Neural progenitor cell (in vitro differentiated cells): ENCODE results near the gene ABHD12. TPM values are rescaled to one million over a fixed set of nuclear protein-coding genes. Genes with fewer than 3 reads are reported as not detected.

Experiments
- DNase-seq: peaks from one replicate; pipeline ENCODE4 v3.0.0-alpha.2; 2016; ENCODE audit warnings: low spot score
- H2AFZ ChIP-seq: fragments of 200-600 bp; sonication (generic); replicated peaks from 2 replicates; pipeline ENCODE4 v1.6.1; 2016; ENCODE audit warnings: antibody characterized with exemption
- H3F3A ChIP-seq: fragments of 200-600 bp; sonication (generic); 2 replicates; pipeline ENCODE4 v1.6.1; 2016; ENCODE audit warnings: antibody characterized with exemption, low read depth
- H3K27ac ChIP-seq: fragments of 200-600 bp; sonication (generic); 2 replicates; pipeline ENCODE4 v1.5.1; 2016; ENCODE audit warnings: mild to moderate bottlenecking
- H3K27me3 ChIP-seq: fragments of 200-600 bp; sonication (generic); 2 replicates; pipeline ENCODE4 v1.6.1; 2016; ENCODE audit warnings: mild to moderate bottlenecking, moderate library complexity
- H3K36me3 ChIP-seq: fragments of 200-600 bp; sonication (generic); 2 replicates; pipeline ENCODE4 v1.5.1; 2016
- H3K4me1 ChIP-seq: fragments of 200-600 bp; sonication (generic); 2 replicates; pipeline ENCODE4 v1.6.1; 2016; ENCODE audit warnings: mixed run types
- H3K4me2 ChIP-seq: fragments of 200-600 bp; sonication (generic); 2 replicates; pipeline ENCODE4 v1.6.1; 2016
- H3K4me3 ChIP-seq: fragments of 200-600 bp; sonication (generic); 2 replicates; pipeline ENCODE4 v1.5.1; 2016
- H3K79me2 ChIP-seq: fragments of 200-600 bp; sonication (generic); 2 replicates; pipeline ENCODE4 v1.6.1; 2016; ENCODE audit warnings: low read depth
- H3K9ac ChIP-seq: fragments of 200-600 bp; sonication (generic); 2 replicates; pipeline ENCODE4 v1.6.1; 2016
- H3K9me3 ChIP-seq: fragments of 200-600 bp; sonication (generic); 2 replicates; pipeline ENCODE4 v1.5.1; 2016; ENCODE audit warnings: low read depth
- H4K20me1 ChIP-seq: fragments of 200-600 bp; sonication (generic); 2 replicates; pipeline ENCODE4 v1.6.1; 2016; ENCODE audit warnings: low read depth
- H3K27ac Mint-ChIP-seq: 3 replicates; pipeline ENCODE4 v1.8.0; 2021; ENCODE audit warnings: mixed read lengths
- H3K27me3 Mint-ChIP-seq: 2 replicates; pipeline ENCODE4 v1.8.0; 2022; ENCODE audit warnings: low read depth, mild to moderate bottlenecking, inconsistent platforms, moderate library complexity, mixed read lengths; ENCODE audit not compliant: insufficient read depth
- H3K36me3 Mint-ChIP-seq: 3 replicates; pipeline ENCODE4 v1.8.0; 2021; ENCODE audit warnings: mixed read lengths
- H3K4me1 Mint-ChIP-seq: 3 replicates; pipeline ENCODE4 v1.8.0; 2021; ENCODE audit warnings: mixed read lengths
- H3K4me3 Mint-ChIP-seq: 3 replicates; pipeline ENCODE4 v1.8.0; 2021; ENCODE audit warnings: mild to moderate bottlenecking, moderate library complexity, mixed read lengths
- H3K9me3 Mint-ChIP-seq: 3 replicates; pipeline ENCODE4 v1.8.0; 2020; ENCODE audit warnings: mixed read lengths
- EZH2 ChIP-seq: fragments of 200-600 bp; sonication (generic); IDR thresholded peaks from 2 replicates; pipeline ENCODE4 v1.6.1; 2017; ENCODE audit warnings: antibody characterized with exemption, mild to moderate bottlenecking, moderate library complexity
- EZH2phosphoT487 ChIP-seq: fragments of 200-600 bp; sonication (generic); IDR thresholded peaks from 2 replicates; pipeline ENCODE4 v1.6.1; 2017; ENCODE audit warnings: antibody characterized with exemption
- total RNA-seq: library from RNA; depleted of rRNA; stranded (reverse); fragments of >200 nt; gene quantifications from 2 replicates; pipeline ENCODE4 v1.2.3, GENCODE V29; 2015; ENCODE audit warnings: low replicate concordance
- TF ChIP-seq, protein P1 (sequence below): fragments of 200-600 bp; sonication (generic); IDR thresholded peaks from 2 replicates; pipeline ENCODE4 v1.5.1; 2017; ENCODE audit warnings: antibody characterized with exemption, mild to moderate bottlenecking

ABHD12 gene
- total RNA-seq, 1 donor from 2014 or later, result 20.8 TPM

DNA sequence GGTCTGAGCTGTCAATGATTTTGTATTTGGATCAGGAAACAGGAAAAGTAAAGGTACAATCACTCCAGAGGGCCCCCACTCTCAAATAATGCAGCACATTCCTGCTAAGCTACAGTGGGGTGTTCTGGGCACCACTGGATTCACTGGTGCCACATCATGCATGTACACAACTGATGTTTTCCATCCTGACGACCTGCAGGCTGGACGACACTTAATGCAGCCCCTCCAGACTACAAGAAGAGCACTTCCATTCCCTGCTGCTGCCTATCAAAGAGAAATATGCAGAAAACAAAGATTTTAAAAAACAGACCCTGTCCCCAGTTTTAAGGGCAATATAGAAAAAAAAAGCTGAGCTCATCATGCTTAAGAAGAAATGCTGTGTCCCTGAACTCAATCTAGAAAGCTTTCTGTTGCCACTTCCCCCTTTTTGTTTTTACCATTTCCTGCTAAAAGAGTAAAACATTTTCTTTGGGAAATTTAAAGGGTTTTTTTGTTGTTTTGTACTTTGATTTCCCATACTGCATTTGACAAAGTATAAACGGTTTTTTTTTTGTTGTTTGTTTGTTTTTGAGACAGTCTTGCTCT is 35.5 kb downstream of the ABHD12 start:
- Mint-ChIP-seq H3K36me3 (peaks cover 2% of the 10 kb centered on the region), H3K9me3 (peaks cover 6% of the 10 kb centered on the region), H3K27ac (no peak overlapping the region), H3K4me3 (no peak overlapping the region), H3K27me3 (no peaks in the 10 kb centered on the region), H3K4me1 (peaks cover 15% of the 10 kb centered on the region)
- Histone ChIP-seq H3K9ac (no peak overlapping the region), H3K36me3 (no peaks in the 10 kb centered on the region), H3K4me2 (no peak overlapping the region), H3F3A (peaks cover 13% of the 10 kb centered on the region), H3K79me2 (peaks cover 64% of the 10 kb centered on the region), H3K4me1 (peaks cover 29% of the 10 kb centered on the region), H4K20me1 (peaks cover 57% of the 10 kb centered on the region), H3K9me3 (no peaks in the 10 kb centered on the region), H3K27ac (no peak overlapping the region), H2AFZ (no peak overlapping the region), H3K27me3 (no peaks in the 10 kb centered on the region), H3K4me3 (no peak overlapping the region)
- TF ChIP-seq, protein P1, sequence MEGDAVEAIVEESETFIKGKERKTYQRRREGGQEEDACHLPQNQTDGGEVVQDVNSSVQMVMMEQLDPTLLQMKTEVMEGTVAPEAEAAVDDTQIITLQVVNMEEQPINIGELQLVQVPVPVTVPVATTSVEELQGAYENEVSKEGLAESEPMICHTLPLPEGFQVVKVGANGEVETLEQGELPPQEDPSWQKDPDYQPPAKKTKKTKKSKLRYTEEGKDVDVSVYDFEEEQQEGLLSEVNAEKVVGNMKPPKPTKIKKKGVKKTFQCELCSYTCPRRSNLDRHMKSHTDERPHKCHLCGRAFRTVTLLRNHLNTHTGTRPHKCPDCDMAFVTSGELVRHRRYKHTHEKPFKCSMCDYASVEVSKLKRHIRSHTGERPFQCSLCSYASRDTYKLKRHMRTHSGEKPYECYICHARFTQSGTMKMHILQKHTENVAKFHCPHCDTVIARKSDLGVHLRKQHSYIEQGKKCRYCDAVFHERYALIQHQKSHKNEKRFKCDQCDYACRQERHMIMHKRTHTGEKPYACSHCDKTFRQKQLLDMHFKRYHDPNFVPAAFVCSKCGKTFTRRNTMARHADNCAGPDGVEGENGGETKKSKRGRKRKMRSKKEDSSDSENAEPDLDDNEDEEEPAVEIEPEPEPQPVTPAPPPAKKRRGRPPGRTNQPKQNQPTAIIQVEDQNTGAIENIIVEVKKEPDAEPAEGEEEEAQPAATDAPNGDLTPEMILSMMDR, result no peak
- no peak for TF ChIP-seq EZH2phosphoT487
- no peak for TF ChIP-seq EZH2
- no peak for DNase-seq

GRCh38 chr20:25353747-25354705 is 36.6 kb downstream of the ABHD12 start:
- DNase-seq, result peak; percentile 66

GRCh38 chr20:25353353-25353746 is 37.3 kb downstream of the ABHD12 start:
- H3K36me3 ChIP-seq, result no peaks in the 10 kb centered on the region
- H3K4me3 ChIP-seq, result no peak overlapping the region
- no peak overlapping the region for H3K27ac Mint-ChIP-seq
- peaks cover 68% of the 10 kb centered on the region for H3K79me2 ChIP-seq
- no peak overlapping the region for H3K9ac ChIP-seq
- H3K27me3 ChIP-seq, result no peaks in the 10 kb centered on the region
- no peaks in the 10 kb centered on the region for H3K27me3 Mint-ChIP-seq
- peaks cover 8% of the 10 kb centered on the region for H3K9me3 Mint-ChIP-seq
- peaks cover 13% of the 10 kb centered on the region for H3F3A ChIP-seq
- peaks cover 15% of the 10 kb centered on the region for H3K4me1 Mint-ChIP-seq
- no peak overlapping the region for H3K4me3 Mint-ChIP-seq
- no peaks in the 10 kb centered on the region for H3K9me3 ChIP-seq
- peaks cover 3% of the 10 kb centered on the region for H3K36me3 Mint-ChIP-seq
- no peak for DNase-seq
- peaks cover 29% of the 10 kb centered on the region for H3K4me1 ChIP-seq
- peak overlapping the region; percentile 30 for H3K4me2 ChIP-seq
- H3K27ac ChIP-seq, result peak overlapping the region; percentile 69
- H4K20me1 ChIP-seq, result peaks cover 52% of the 10 kb centered on the region
- TF ChIP-seq, protein P1, result no peak
- TF ChIP-seq EZH2phosphoT487, result no peak
- no peak for TF ChIP-seq EZH2
- H2AFZ ChIP-seq, result no peak overlapping the region

More at GRCh38 chr20:25353747-25354705, 36.6 kb downstream of the ABHD12 start:
- Mint-ChIP-seq H3K4me3 (no peak overlapping the region), H3K9me3 (peaks cover 7% of the 10 kb centered on the region), H3K27ac (peak overlapping the region; percentile 60), H3K36me3 (peaks cover 2% of the 10 kb centered on the region), H3K27me3 (no peaks in the 10 kb centered on the region), H3K4me1 (peaks cover 15% of the 10 kb centered on the region)
- Histone ChIP-seq H2AFZ (no peak overlapping the region), H3K79me2 (peaks cover 69% of the 10 kb centered on the region), H3K27me3 (no peaks in the 10 kb centered on the region), H3K27ac (peak overlapping the region; percentile 69), H4K20me1 (peaks cover 57% of the 10 kb centered on the region), H3K9me3 (no peaks in the 10 kb centered on the region), H3K4me3 (no peak overlapping the region), H3K36me3 (no peaks in the 10 kb centered on the region), H3K4me1 (peaks cover 29% of the 10 kb centered on the region), H3K9ac (no peak overlapping the region), H3F3A (peaks cover 13% of the 10 kb centered on the region), H3K4me2 (peak overlapping the region; percentile 30)
- TF ChIP-seq, protein P1, result no peak
- TF ChIP-seq EZH2, result no peak
- no peak for TF ChIP-seq EZH2phosphoT487
